PC-9 (cell line): ENCODE data around the gene ENDOV. TPM values are rescaled to one million over a fixed set of nuclear protein-coding genes. Genes with fewer than 3 reads are reported as not detected.

ENCODE experiments used
- BruUV-seq: library from RNA; stranded (reverse); fragments of 400-500 nt; replicated peaks from 2 replicates; lab custom pipeline; 2021; lab: Mats Ljungman, UMichigan
- CTCF ChIA-PET: fragments of 300-600 bp; sonication (Branson Sonifier 250); formaldehyde crosslinking; loops from one replicate; lab custom pipeline; 2022; ENCODE audit warnings: antibody characterized with exemption; lab: Charles Lee
- POLR2A ChIA-PET: fragments of 300-600 bp; sonication (Branson Sonifier 250); formaldehyde crosslinking; loops from one replicate; lab custom pipeline; 2022; ENCODE audit warnings: antibody characterized with exemption; ENCODE audit not compliant: unreplicated experiment; lab: Charles Lee
- DNase-seq, 2 experiments: peaks; one replicate each; pipeline versions ENCODE4 v3.0.0 to v3.0.0-alpha.2; 2015 to 2022; ENCODE audit warnings: mixed read lengths in 1 of 2
- H2AFZ ChIP-seq: fragments of 200-600 bp; sonication (generic); 2 replicates; pipeline ENCODE4 v1.8.1; 2017; ENCODE audit warnings: antibody characterized with exemption
- H3F3A ChIP-seq: fragments of 200-600 bp; sonication (generic); 2 replicates; pipeline ENCODE4 v1.8.1; 2017; ENCODE audit warnings: antibody characterized with exemption, mild to moderate bottlenecking, low read depth; ENCODE audit not compliant: insufficient read depth
- H3K27ac ChIP-seq: fragments of 200-600 bp; sonication (generic); 2 replicates; pipeline ENCODE4 v1.6.1; 2016; ENCODE audit warnings: mixed run types
- H3K27me3 ChIP-seq: fragments of 200-600 bp; sonication (generic); 2 replicates; pipeline ENCODE4 v1.6.1; 2016; ENCODE audit warnings: low read depth, mixed run types; ENCODE audit not compliant: insufficient read depth
- H3K36me3 ChIP-seq: fragments of 200-600 bp; sonication (generic); 2 replicates; pipeline ENCODE4 v1.6.1; 2016; ENCODE audit warnings: low read depth, mixed run types
- H3K4me1 ChIP-seq: fragments of 200-600 bp; sonication (generic); replicated peaks from 2 replicates; pipeline ENCODE4 v1.6.1; 2016; ENCODE audit warnings: mixed run types; ENCODE audit not compliant: insufficient read depth
- H3K4me2 ChIP-seq: fragments of 200-600 bp; sonication (generic); 2 replicates; pipeline ENCODE4 v1.6.1; 2017; ENCODE audit warnings: mixed run types
- H3K4me3 ChIP-seq: fragments of 200-600 bp; sonication (generic); 2 replicates; pipeline ENCODE4 v1.6.1; 2016; ENCODE audit warnings: mixed run types
- H3K79me2 ChIP-seq: fragments of 200-600 bp; sonication (generic); 2 replicates; pipeline ENCODE4 v1.6.1; 2017; ENCODE audit warnings: low read depth, mixed run types
- H3K9me2 ChIP-seq: fragments of 200-600 bp; sonication (generic); 2 replicates; pipeline ENCODE4 v1.8.1; 2017; ENCODE audit warnings: mild to moderate bottlenecking; ENCODE audit not compliant: insufficient read depth
- H3K9me3 ChIP-seq: fragments of 200-600 bp; sonication (generic); 2 replicates; pipeline ENCODE4 v1.8.1; 2016; ENCODE audit warnings: low read depth; ENCODE audit not compliant: insufficient read depth
- H4K20me1 ChIP-seq: fragments of 200-600 bp; sonication (generic); 2 replicates; pipeline ENCODE4 v1.8.1; 2017; ENCODE audit not compliant: insufficient read depth
- CTCF ChIP-seq: fragments of 200-600 bp; sonication (generic); conservative IDR thresholded peaks from 2 replicates; pipeline ENCODE4 v1.6.1; 2017; ENCODE audit warnings: mixed run types, antibody characterized with exemption, mild to moderate bottlenecking, moderate library complexity
- EZH2 ChIP-seq: fragments of 200-600 bp; sonication (generic); IDR thresholded peaks from 2 replicates; pipeline ENCODE4 v1.8.0; 2017; ENCODE audit warnings: antibody characterized with exemption, low read depth
- intact Hi-C: fragments of 100-400 bp; cut with micrococcal nuclease; formaldehyde crosslinking; loops from one replicate; pipeline ENCODE4 v1.10.0; 2022; ENCODE audit not compliant: unreplicated experiment
- total RNA-seq: library from RNA; stranded (reverse); gene quantifications from 2 replicates; pipeline ENCODE4 v1.2.3, GENCODE V29; 2021

ENDOV gene
- total RNA-seq, 1 experiment from 2014 or later: 50.3 TPM

- Histone ChIP-seq H4K20me1 (no peaks in the 10 kb centered on the region), H3K9me3 (no peaks in the 10 kb centered on the region), H3F3A (no peaks in the 10 kb centered on the region), H3K4me2 (0 out of 2 replicates have a peak overlapping the region, but pooled peaks have one; percentile 3), H3K79me2 (0 out of 2 replicates have a peak, but pooled peaks cover 5% of the 10 kb centered on the region), H3K4me3 (no peak overlapping the region), H3K27me3 (no peaks in the 10 kb centered on the region; the same call in 1 of the 2 replicates), H2AFZ (no peak overlapping the region), H3K36me3 (no peaks in the 10 kb centered on the region), H3K4me1 (peaks cover 15% of the 10 kb centered on the region), H3K27ac (no peak overlapping the region), H3K9me2 (no peaks in the 10 kb centered on the region)
- POLR2A ChIA-PET: no interaction called here
- TF ChIP-seq EZH2: no peak
- TF ChIP-seq CTCF: no peak
- no TSS peak for BruUV-seq
- DNase-seq: no peak
- intact Hi-C loops: no loop called here
- CTCF ChIA-PET: interaction anchor here (0.6 kb wide), 1 partner anchor 106 kb away, joined by 5 read pairs; no protein-coding TSS in a partner anchor
Measured at GRCh38 chr17:80458016-80458415, 43.0 kb downstream of the ENDOV start.

- BruUV-seq: no TSS peak
- Histone ChIP-seq H3F3A (no peaks in the 10 kb centered on the region), H3K36me3 (no peaks in the 10 kb centered on the region), H3K4me1 (peaks cover 15% of the 10 kb centered on the region), H3K9me2 (no peaks in the 10 kb centered on the region), H2AFZ (no peak overlapping the region), H3K4me3 (no peak overlapping the region), H4K20me1 (no peaks in the 10 kb centered on the region), H3K27ac (no peak overlapping the region), H3K79me2 (0 out of 2 replicates have a peak, but pooled peaks cover under 1% of the 10 kb centered on the region), H3K9me3 (no peaks in the 10 kb centered on the region), H3K27me3 (no peaks in the 10 kb centered on the region; the same call in 1 of the 2 replicates), H3K4me2 (no peak overlapping the region)
- ChIA-PET CTCF (no interaction called here), POLR2A (no interaction called here)
- DNase-seq: no peak
- TF ChIP-seq CTCF: no peak
- no peak for TF ChIP-seq EZH2
- intact Hi-C loops: no loop called here
Measured at GRCh38 chr17:80459234-80459633, 44.3 kb downstream of the ENDOV start.

GRCh38 chr17:80460429-80460834 lies 45.5 kb downstream of the ENDOV start:
- DNase-seq: no peak
- CTCF ChIA-PET: no interaction called here
- TF ChIP-seq EZH2 (no peak), CTCF (no peak)
- H3K27me3 ChIP-seq: no peaks in the 10 kb centered on the region; the same call in 1 of the 2 replicates
- H3K9me3 ChIP-seq: no peaks in the 10 kb centered on the region
- POLR2A ChIA-PET: no interaction called here
- H2AFZ ChIP-seq: no peak overlapping the region
- no peak overlapping the region for H3K27ac ChIP-seq
- intact Hi-C loops: no loop called here
- H3K4me2 ChIP-seq: no peak overlapping the region
- H3K4me3 ChIP-seq: no peak overlapping the region
- no TSS peak for BruUV-seq
- no peaks in the 10 kb centered on the region for H3K79me2 ChIP-seq
- no peaks in the 10 kb centered on the region for H4K20me1 ChIP-seq
- peaks cover 15% of the 10 kb centered on the region for H3K4me1 ChIP-seq
- H3K9me2 ChIP-seq: no peaks in the 10 kb centered on the region
- no peaks in the 10 kb centered on the region for H3K36me3 ChIP-seq
- H3F3A ChIP-seq: no peaks in the 10 kb centered on the region
